Activated CD4-positive, alpha-beta T cell treated with anti-CD3 and anti-CD28 coated beads, Interleukin-2, Interleukin-6, amounts not matched to agents 100 ng/mL and 50 ng/mL, durations not matched to agents 16 hours and 8 hours (primary cell): ENCODE measurements around the gene HDAC4.
A peak's percentile ranks its signal among the peaks of the same experiment; 100 is the strongest.

Experiments
- DNase-seq: peaks from one replicate; pipeline ENCODE4 v3.0.0-alpha.2; 2020

The HDAC4 gene

GRCh38 chr2:239382384-239382880 lies 18.4 kb downstream of the HDAC4 start:
- DNase-seq = no peak

GRCh38 chr2:239381709-239382134 lies 19.1 kb downstream of the HDAC4 start:
- DNase-seq = no peak

- peak; percentile 62 for DNase-seq
Observed at GRCh38 chr2:239380831-239381708, 19.8 kb downstream of the HDAC4 start.

- no peak for DNase-seq
Observed at GRCh38 chr2:239379641-239380170, 21.1 kb downstream of the HDAC4 start.

GRCh38 chr2:239378918-239379640 lies 21.7 kb downstream of the HDAC4 start:
- no peak for DNase-seq

- DNase-seq = no peak
Observed at GRCh38 chr2:239378021-239378917, 22.6 kb downstream of the HDAC4 start.

GRCh38 chr2:239377591-239377990 lies 23.2 kb downstream of the HDAC4 start:
- no peak for DNase-seq

GRCh38 chr2:239376942-239377531 lies 23.8 kb downstream of the HDAC4 start:
- no peak for DNase-seq

GRCh38 chr2:239376351-239376750 lies 24.5 kb downstream of the HDAC4 start:
- no peak for DNase-seq

GRCh38 chr2:239375278-239376061 lies 25.4 kb downstream of the HDAC4 start:
- DNase-seq = no peak

- DNase-seq = no peak
Observed at GRCh38 chr2:239374896-239375277, 25.9 kb downstream of the HDAC4 start.

GRCh38 chr2:239372835-239373234 lies 28.0 kb downstream of the HDAC4 start:
- DNase-seq = no peak

- DNase-seq = no peak
Observed at GRCh38 chr2:239371726-239372686, 28.8 kb downstream of the HDAC4 start.

GRCh38 chr2:239370876-239371725 lies 29.7 kb downstream of the HDAC4 start:
- no peak for DNase-seq

- DNase-seq = no peak
Observed at GRCh38 chr2:239370403-239370802, 30.4 kb downstream of the HDAC4 start.

GRCh38 chr2:239369631-239370161 lies 31.1 kb downstream of the HDAC4 start:
- DNase-seq = peak; percentile 78

- DNase-seq = no peak
Observed at GRCh38 chr2:239368906-239369552, 31.8 kb downstream of the HDAC4 start.

GRCh38 chr2:239368321-239368720 lies 32.5 kb downstream of the HDAC4 start:
- no peak for DNase-seq
